Ovary (tissue), 9 donors: ENCODE data around the gene RASGEF1C. TPM values are rescaled to one million over a fixed set of nuclear protein-coding genes. Genes with fewer than 3 reads are reported as not detected.
A peak's percentile ranks its signal among the peaks of the same experiment; 100 is the strongest.

Experiments used
- DNase-seq, 5 donors: peaks; one replicate each; pipeline ENCODE4 v3.0.0-alpha.2; 2019 to 2020
- H3K27ac ChIP-seq, 2 donors: fragments of 200-600 bp; one replicate each; pipeline versions ENCODE4 v1.5.1 to v1.8.0; 2019 to 2022
- H3K27me3 ChIP-seq: fragments of 200-600 bp; one replicate; pipeline ENCODE4 v1.8.0; 2022
- H3K36me3 ChIP-seq: fragments of 200-600 bp; sonication (generic); one replicate; pipeline ENCODE4 v1.5.1; 2019
- H3K4me1 ChIP-seq: one replicate; pipeline ENCODE4 v1.8.1; 2013; ENCODE audit warnings: mild to moderate bottlenecking, moderate library complexity; ENCODE audit not compliant: insufficient read depth
- H3K4me3 ChIP-seq: fragments of 200-600 bp; sonication (generic); one replicate; pipeline ENCODE4 v1.5.1; 2017
- H3K9me3 ChIP-seq, 2 donors: fragments of 200-600 bp in 1 of 2; sonication (generic) in 1 of 2; one replicate each; pipeline versions ENCODE4 v1.5.1 to v1.8.1; 2013 to 2019; ENCODE audit warnings: mild to moderate bottlenecking in 1 of 2, moderate library complexity in 1 of 2
- EP300 ChIP-seq: sonication (generic); formaldehyde crosslinking; IDR thresholded peaks from one replicate; pipeline ENCODE4 v1.6.1; 2017; ENCODE audit warnings: antibody characterized with exemption
- POLR2A ChIP-seq: fragments of 450-650 bp; IDR thresholded peaks from one replicate; pipeline ENCODE4 v1.6.1; 2017; ENCODE audit warnings: antibody characterized with exemption, mild to moderate bottlenecking, moderate library complexity
- WGBS, 3 donors: extraction: QIAGEN DNeasy Blood & Tissue Kit in 1 of 3; methylation state at CpG; one replicate each; pipeline versions ENCODE4 v1.1.5 to v1.1.7; 2013 to 2017; 5-methylcytosine and 5-hydroxymethylcytosine counted together
- intact Hi-C, 4 donors: fragments of 100-400 bp; cut with DNase I; formaldehyde crosslinking; loops; one replicate each; pipeline versions ENCODE4 v1.11.0 to v1.15.1; 2022 to 2023
- polyA plus RNA-seq, 2 donors: library from polyadenylated mRNA; stranded (reverse); fragments of 200-250 nt in 1 of 2; fragments of 350-450 nt in 1 of 2; fragmentation: Illumina TruSeq in 1 of 2; extraction: RNeasy Lipid Tissue Mini Kit (QIAGEN cat#74804) in 1 of 2; gene quantifications; one replicate each; pipeline ENCODE4 v1.2.3, GENCODE V29; 2013 to 2014
- total RNA-seq, 7 donors: library from RNA; depleted of rRNA in 2 of 7; stranded (reverse); fragments of >200 nt in 2 of 7; fragmentation: NEBNext Ultra II Directional in 3 of 7; extraction: Animal tissue kit (Norgen Biotek cat#: 25700) in 3 of 7; gene quantifications; one replicate each; pipeline versions ENCODE4 v1.1.0 to v1.2.4, GENCODE V29; 2016 to 2023
- TF ChIP-seq, protein P1 (sequence below), 3 donors: fragments of 450-650 bp in 2 of 3; fragments of 200-600 bp in 1 of 3; IDR thresholded peaks; one replicate each; pipeline versions ENCODE4 v1.5.1 to v1.8.0; 2016 to 2022; ENCODE audit warnings: antibody characterized with exemption in 3 of 3, mild to moderate bottlenecking in 1 of 3
- donor health status: DM: no; HTN: no; CAD: no; lungs with moderate emphysema.
- donor health status: DM: no; HTN: no; CAD: no.
- donor health status: Bipolar disorder and iron deficiency.
- donor health status: DM: yes; HTN: yes; CAD: no.
- donor health status: DM: no; HTN: no; CAD: no.
- donor health status: DM: yes; HTN: yes; CAD: no.

Gene RASGEF1C
- total and polyA plus RNA-seq, 9 donors: 0.13 to 0.97 (median 0.38) TPM; not detected in 2

DNA sequence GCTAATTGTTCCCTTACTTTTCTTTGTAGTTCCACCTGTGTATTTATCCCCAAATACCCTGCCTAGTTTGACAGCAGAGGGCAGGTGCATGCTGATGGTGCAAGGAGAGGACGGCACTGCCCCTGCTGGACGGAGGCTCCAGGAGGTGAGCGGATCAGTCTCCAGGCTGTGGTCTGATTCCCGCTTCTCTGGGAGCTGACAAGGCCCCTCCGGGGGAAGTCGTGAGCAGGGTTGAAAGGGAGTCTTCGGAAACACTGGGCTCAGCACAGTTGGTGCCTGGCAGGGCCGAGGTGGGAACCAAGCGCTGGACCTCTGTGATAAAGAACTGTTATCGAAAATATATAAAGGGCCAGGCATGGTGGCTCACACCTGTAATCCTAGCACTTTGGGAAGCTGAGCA lies 52.9 kb downstream of the RASGEF1C start:
- Histone ChIP-seq H3K9me3 (no peaks in the 10 kb centered on the region), H3K4me3 (no peak overlapping the region), H3K27ac (no peak overlapping the region), H3K36me3 (no peaks in the 10 kb centered on the region), H3K4me1 (no peaks in the 10 kb centered on the region), H3K27me3 (no peaks in the 10 kb centered on the region)
- TF ChIP-seq, protein P1, sequence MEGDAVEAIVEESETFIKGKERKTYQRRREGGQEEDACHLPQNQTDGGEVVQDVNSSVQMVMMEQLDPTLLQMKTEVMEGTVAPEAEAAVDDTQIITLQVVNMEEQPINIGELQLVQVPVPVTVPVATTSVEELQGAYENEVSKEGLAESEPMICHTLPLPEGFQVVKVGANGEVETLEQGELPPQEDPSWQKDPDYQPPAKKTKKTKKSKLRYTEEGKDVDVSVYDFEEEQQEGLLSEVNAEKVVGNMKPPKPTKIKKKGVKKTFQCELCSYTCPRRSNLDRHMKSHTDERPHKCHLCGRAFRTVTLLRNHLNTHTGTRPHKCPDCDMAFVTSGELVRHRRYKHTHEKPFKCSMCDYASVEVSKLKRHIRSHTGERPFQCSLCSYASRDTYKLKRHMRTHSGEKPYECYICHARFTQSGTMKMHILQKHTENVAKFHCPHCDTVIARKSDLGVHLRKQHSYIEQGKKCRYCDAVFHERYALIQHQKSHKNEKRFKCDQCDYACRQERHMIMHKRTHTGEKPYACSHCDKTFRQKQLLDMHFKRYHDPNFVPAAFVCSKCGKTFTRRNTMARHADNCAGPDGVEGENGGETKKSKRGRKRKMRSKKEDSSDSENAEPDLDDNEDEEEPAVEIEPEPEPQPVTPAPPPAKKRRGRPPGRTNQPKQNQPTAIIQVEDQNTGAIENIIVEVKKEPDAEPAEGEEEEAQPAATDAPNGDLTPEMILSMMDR (IDR thresholded peaks at IDR 0.05): no peak
- TF ChIP-seq POLR2A: no peak
- no peak for TF ChIP-seq EP300
- peak in 1 of 5 donors; percentile 4 for DNase-seq
- 85 to 88% (median 88%) methylated on average over 10 of the region's 10 CpGs for WGBS, 3 donors
- intact Hi-C loops: no loop called here

DNA sequence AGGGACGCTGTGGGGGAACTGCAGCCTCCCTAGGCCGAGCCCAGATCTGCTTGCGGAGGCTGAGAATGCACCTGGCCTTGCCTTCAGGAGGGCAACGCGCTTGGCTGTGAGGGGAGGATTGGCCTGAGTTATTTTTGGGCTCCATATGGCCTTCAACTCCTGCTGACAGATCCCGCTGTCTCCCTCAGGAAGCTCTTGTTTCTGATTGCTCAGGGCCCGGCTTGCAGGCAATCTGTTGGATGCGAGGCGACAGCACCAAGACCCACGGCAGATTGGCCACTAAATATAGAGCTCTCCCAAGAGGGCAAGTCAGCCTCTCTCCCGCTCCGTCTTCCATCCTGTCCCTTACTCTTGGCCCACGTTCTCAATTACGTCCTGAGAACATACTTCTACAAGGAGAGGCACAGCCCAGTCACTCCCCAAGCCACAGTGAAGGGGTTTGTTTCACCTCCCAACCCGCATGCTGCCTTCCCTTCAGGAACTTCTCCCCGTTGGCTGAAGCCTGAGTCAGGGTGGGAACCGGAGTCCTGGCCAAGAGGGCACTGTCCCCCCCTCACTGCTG lies 53.6 kb downstream of the RASGEF1C start:
- H3K4me1 ChIP-seq: no peaks in the 10 kb centered on the region
- H3K27ac ChIP-seq: no peak overlapping the region
- H3K4me3 ChIP-seq: no peak overlapping the region
- intact Hi-C loops: no loop called here
- no peak for DNase-seq
- no peak for TF ChIP-seq POLR2A
- no peak for TF ChIP-seq EP300
- TF ChIP-seq, protein P1 (IDR thresholded peaks at IDR 0.05): no peak
- no peaks in the 10 kb centered on the region for H3K36me3 ChIP-seq
- H3K9me3 ChIP-seq: no peaks in the 10 kb centered on the region
- no peaks in the 10 kb centered on the region for H3K27me3 ChIP-seq
- WGBS, 3 donors: 11 to 25% (median 14%) methylated on average over 17 of the region's 17 CpGs

DNA sequence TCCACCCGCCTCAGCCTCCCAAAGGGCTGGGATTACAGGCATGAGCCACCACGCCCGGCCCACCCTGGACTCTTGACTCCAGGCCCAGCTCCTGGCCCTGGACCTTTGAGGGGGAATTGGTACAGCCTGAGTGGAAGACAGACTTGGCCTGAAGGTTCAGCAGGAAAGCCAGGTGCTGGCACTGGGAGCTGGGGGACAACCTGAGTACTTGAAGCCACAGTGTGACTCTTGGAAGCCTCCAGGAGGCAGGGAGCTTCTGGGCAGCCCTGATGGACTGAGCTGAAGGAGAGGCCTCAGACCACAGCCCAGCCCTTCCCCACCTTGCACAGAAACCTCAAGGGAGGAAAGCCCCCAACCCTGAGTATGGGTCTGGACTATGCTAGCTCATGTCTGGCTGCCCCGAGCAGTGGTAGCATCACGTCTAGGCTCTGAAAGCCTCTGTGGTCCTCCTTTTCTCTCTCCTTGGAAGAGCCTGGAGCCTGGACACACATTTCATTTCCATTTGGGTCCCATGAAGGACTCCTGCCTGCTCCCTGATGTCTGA lies 54.1 kb downstream of the RASGEF1C start:
- intact Hi-C loops: no loop called here
- H3K4me3 ChIP-seq: no peak overlapping the region
- TF ChIP-seq POLR2A: no peak
- TF ChIP-seq, protein P1 (IDR thresholded peaks at IDR 0.05): no peak
- no peak for TF ChIP-seq EP300
- H3K27me3 ChIP-seq: no peaks in the 10 kb centered on the region
- WGBS, 3 donors: 87 to 90% (median 90%) methylated on average over 5 of the region's 5 CpGs
- no peaks in the 10 kb centered on the region for H3K4me1 ChIP-seq
- DNase-seq: no peak
- H3K9me3 ChIP-seq: no peaks in the 10 kb centered on the region
- H3K27ac ChIP-seq: no peak overlapping the region
- H3K36me3 ChIP-seq: no peaks in the 10 kb centered on the region

GRCh38 chr5:180153991-180154390 lies 55.0 kb downstream of the RASGEF1C start:
- no peaks in the 10 kb centered on the region for H3K36me3 ChIP-seq
- intact Hi-C loops: no loop called here
- DNase-seq: no peak
- H3K27ac ChIP-seq: no peak overlapping the region
- no peaks in the 10 kb centered on the region for H3K27me3 ChIP-seq
- 78 to 83% (median 82%) methylated on average over 6 of the region's 6 CpGs for WGBS, 3 donors
- H3K4me3 ChIP-seq: no peak overlapping the region
- TF ChIP-seq, protein P1 (IDR thresholded peaks at IDR 0.05): no peak
- TF ChIP-seq POLR2A (no peak), EP300 (no peak)
- no peaks in the 10 kb centered on the region for H3K4me1 ChIP-seq
- no peaks in the 10 kb centered on the region for H3K9me3 ChIP-seq
